ENCODE results near the gene BDP1.

GRCh38 chr5:71597001-71597400 is 141.6 kb downstream of the BDP1 start:
- TF ChIP-seq FOXA1 (IDR thresholded peaks at IDR 0.05) (no peak), SP1 (IDR thresholded peaks at IDR 0.05) (no peak), SUZ12 (IDR thresholded peaks at IDR 0.05) (no peak), FOXK2 (IDR thresholded peaks at IDR 0.05) (no peak), FOXM1 (IDR thresholded peaks at IDR 0.05; ENCODE audit: borderline replicate concordance) (no peak), CTBP1 (IDR thresholded peaks at IDR 0.05; ENCODE audit: borderline replicate concordance) (no peak), L3MBTL2 (conservative IDR thresholded peaks at IDR 0.05) (no peak)
